ENCODE data around the gene GLCE. TPM values are rescaled to one million over a fixed set of nuclear protein-coding genes. Genes with fewer than 3 reads are reported as not detected.

GLCE gene
- total RNA-seq, 4 donors from 2014 or later: 5.9 to 18.8 (median 10.2) TPM

GRCh38 chr15:69292826-69293420 lies 132.5 kb downstream of the GLCE start:
- no peak for ATAC-seq

GRCh38 chr15:69293741-69294615 lies 133.5 kb downstream of the GLCE start:
- Histone ChIP-seq H3K36me3 (no peaks in the 10 kb centered on the region), H3K4me3 (no peak overlapping the region), H3K9me3 (no peaks in the 10 kb centered on the region), H3K4me1 (peaks cover 0 to 7% (median 2%) of the 10 kb centered on the region in 3 donors), H3K27me3 (peaks cover 36% of the 10 kb centered on the region), H3K27ac (no peak overlapping the region)
- 92 to 97% methylated on average over 5 to 9 of the region's 11 CpGs for WGBS, 2 donors (ENCODE audit: low coverage in 1 of 2)
- no peak for ATAC-seq
- no peak for TF ChIP-seq CTCF (IDR thresholded peaks at IDR 0.05)
- TF ChIP-seq POLR2AphosphoS5 (IDR thresholded peaks at IDR 0.05): no peak
- no peak for TF ChIP-seq EP300 (IDR thresholded peaks at IDR 0.05)
- no peak for TF ChIP-seq POLR2A (IDR thresholded peaks at IDR 0.05)

More at GRCh38 chr15:69292826-69293420, 132.5 kb downstream of the GLCE start:
- TF ChIP-seq EP300 (IDR thresholded peaks at IDR 0.05): no peak
- TF ChIP-seq CTCF (IDR thresholded peaks at IDR 0.05): no peak
- TF ChIP-seq POLR2A (IDR thresholded peaks at IDR 0.05): no peak
- TF ChIP-seq POLR2AphosphoS5 (IDR thresholded peaks at IDR 0.05): no peak
- Histone ChIP-seq H3K9me3 (no peaks in the 10 kb centered on the region), H3K27ac (no peak overlapping the region), H3K4me3 (no peak overlapping the region), H3K27me3 (peaks cover 26% of the 10 kb centered on the region), H3K36me3 (no peaks in the 10 kb centered on the region), H3K4me1 (no peaks in the 10 kb centered on the region)
- WGBS, 2 donors (ENCODE audit: low coverage in 1 of 2): 80 to 100% methylated on average over 2 to 7 of the region's 10 CpGs

GRCh38 chr15:69296606-69297005 lies 136.2 kb downstream of the GLCE start:
- WGBS, 2 donors (ENCODE audit: low coverage in 1 of 2): 83 to 87% methylated on average over 4 to 6 of the region's 6 CpGs
- no peak for ATAC-seq
- Histone ChIP-seq H3K4me3 (no peak overlapping the region), H3K27ac (no peak overlapping the region), H3K36me3 (no peaks in the 10 kb centered on the region), H3K27me3 (peaks cover 57% of the 10 kb centered on the region), H3K4me1 (peaks cover 0 to 13% (median 7%) of the 10 kb centered on the region in 3 donors), H3K9me3 (no peaks in the 10 kb centered on the region)
- no peak for TF ChIP-seq EP300 (IDR thresholded peaks at IDR 0.05)
- no peak for TF ChIP-seq POLR2AphosphoS5 (IDR thresholded peaks at IDR 0.05)
- no peak for TF ChIP-seq POLR2A (IDR thresholded peaks at IDR 0.05)
- TF ChIP-seq CTCF (IDR thresholded peaks at IDR 0.05): no peak

GRCh38 chr15:69297642-69298353 lies 137.4 kb downstream of the GLCE start:
- no peak for ATAC-seq
- H3K27ac ChIP-seq: no peak overlapping the region

More at GRCh38 chr15:69297642-69298353, 137.4 kb downstream of the GLCE start:
- no peaks in the 10 kb centered on the region for H3K36me3 ChIP-seq
- H3K4me1 ChIP-seq: peaks cover 0 to 13% (median 7%) of the 10 kb centered on the region in 3 donors
- no peaks in the 10 kb centered on the region for H3K9me3 ChIP-seq
- H3K4me3 ChIP-seq: no peak overlapping the region
- 82% methylated on average over 8 of the region's 10 CpGs; no CpG with 5 or more reads in 1 of the 2 donors for WGBS, 2 donors (ENCODE audit: low coverage in 1 of 2)
- TF ChIP-seq EP300 (IDR thresholded peaks at IDR 0.05) (no peak), POLR2A (IDR thresholded peaks at IDR 0.05) (no peak), CTCF (IDR thresholded peaks at IDR 0.05) (no peak), POLR2AphosphoS5 (IDR thresholded peaks at IDR 0.05) (no peak)
- H3K27me3 ChIP-seq: peaks cover 69% of the 10 kb centered on the region
